HUES64 (cell line): ENCODE results near the gene COQ9.

Experiments used
- H3K27ac ChIP-seq: 2 replicates; pipeline ENCODE4 v1.7.0; 2013; ENCODE audit warnings: low read depth, low read length, inconsistent platforms
- H3K27me3 ChIP-seq: 2 replicates; pipeline ENCODE4 v1.6.1; 2013; ENCODE audit warnings: mild to moderate bottlenecking, low read length; ENCODE audit not compliant: insufficient read depth
- H3K36me3 ChIP-seq: 2 replicates; pipeline ENCODE4 v1.6.1; 2013; ENCODE audit warnings: mild to moderate bottlenecking, low read length; ENCODE audit not compliant: insufficient read depth
- H3K4me1 ChIP-seq: 2 replicates; pipeline ENCODE4 v1.6.1; 2013; ENCODE audit warnings: mild to moderate bottlenecking, low read length, moderate library complexity; ENCODE audit not compliant: insufficient read depth
- H3K4me3 ChIP-seq: 2 replicates; pipeline ENCODE4 v1.5.1; 2013; ENCODE audit warnings: mild to moderate bottlenecking, low read length, moderate library complexity
- H3K9ac ChIP-seq: 2 replicates; pipeline ENCODE4 v1.6.1; 2013; ENCODE audit warnings: mild to moderate bottlenecking, low read depth, low read length
- H3K9me3 ChIP-seq: 2 replicates; pipeline ENCODE4 v1.6.1; 2013; ENCODE audit warnings: low read depth, low read length; ENCODE audit not compliant: insufficient read depth
- WGBS: fragments of 150-250, 120-280 bp; methylation state at CpG from one replicate; pipeline ENCODE4 v1.1.7; 2013; ENCODE audit warnings: missing lambda C conversion rate; 5-methylcytosine and 5-hydroxymethylcytosine counted together

The COQ9 gene

GRCh38 chr16:57504491-57504890 lies 57.2 kb downstream of the COQ9 start:
- Histone ChIP-seq H3K27me3 (no peaks in the 10 kb centered on the region), H3K36me3 (no peaks in the 10 kb centered on the region), H3K27ac (no peak overlapping the region), H3K9me3 (no peaks in the 10 kb centered on the region), H3K4me3 (no peak overlapping the region), H3K9ac (no peak overlapping the region), H3K4me1 (peaks cover 16% of the 10 kb centered on the region)
- WGBS = 86% methylated on average over 5 of the region's 5 CpGs

GRCh38 chr16:57505169-57505568 lies 57.9 kb downstream of the COQ9 start:
- Histone ChIP-seq H3K27ac (no peak overlapping the region), H3K36me3 (no peaks in the 10 kb centered on the region), H3K4me1 (peaks cover 16% of the 10 kb centered on the region), H3K27me3 (no peaks in the 10 kb centered on the region), H3K9me3 (no peaks in the 10 kb centered on the region), H3K4me3 (no peak overlapping the region), H3K9ac (no peak overlapping the region)
- WGBS = 87% methylated on average over 6 of the region's 6 CpGs

GRCh38 chr16:57507136-57508034 lies 60.1 kb downstream of the COQ9 start:
- Histone ChIP-seq H3K4me1 (peaks cover 16% of the 10 kb centered on the region), H3K9me3 (no peaks in the 10 kb centered on the region), H3K27me3 (no peaks in the 10 kb centered on the region), H3K27ac (no peak overlapping the region), H3K4me3 (no peak overlapping the region), H3K9ac (no peak overlapping the region), H3K36me3 (no peaks in the 10 kb centered on the region)
- WGBS = 49% methylated on average over 13 of the region's 13 CpGs

- H3K27me3 ChIP-seq = no peaks in the 10 kb centered on the region
- peaks cover 16% of the 10 kb centered on the region for H3K4me1 ChIP-seq
- WGBS = 86% methylated on average over 3 of the region's 3 CpGs
- H3K4me3 ChIP-seq = no peak overlapping the region
- no peak overlapping the region for H3K9ac ChIP-seq
- no peaks in the 10 kb centered on the region for H3K36me3 ChIP-seq
- no peak overlapping the region for H3K27ac ChIP-seq
- H3K9me3 ChIP-seq = no peaks in the 10 kb centered on the region
These were observed 60.8 kb downstream of the COQ9 start for GRCh38 chr16:57508035-57508425.

- Histone ChIP-seq H3K4me3 (no peak overlapping the region), H3K27ac (no peak overlapping the region), H3K9me3 (no peaks in the 10 kb centered on the region), H3K27me3 (no peaks in the 10 kb centered on the region), H3K36me3 (no peaks in the 10 kb centered on the region), H3K4me1 (peaks cover 10% of the 10 kb centered on the region), H3K9ac (no peak overlapping the region)
- WGBS = 88% methylated on average over 12 of the region's 12 CpGs
These were observed 62.1 kb downstream of the COQ9 start for GRCh38 chr16:57509231-57509923.

GRCh38 chr16:57510016-57510871 lies 63.0 kb downstream of the COQ9 start:
- 78% methylated on average over 10 of the region's 10 CpGs for WGBS
- no peaks in the 10 kb centered on the region for H3K36me3 ChIP-seq

More at GRCh38 chr16:57510016-57510871, 63.0 kb downstream of the COQ9 start:
- Histone ChIP-seq H3K27ac (no peak overlapping the region), H3K27me3 (no peaks in the 10 kb centered on the region), H3K9ac (no peak overlapping the region), H3K4me1 (peaks cover 10% of the 10 kb centered on the region), H3K9me3 (no peaks in the 10 kb centered on the region), H3K4me3 (no peak overlapping the region)
